HUES6 (cell line): ENCODE data around the gene MXI1.

ENCODE experiments used
- H3K27ac ChIP-seq: 2 replicates; pipeline ENCODE4 v1.7.0; 2013; ENCODE audit warnings: low read depth, mild to moderate bottlenecking, low read length, inconsistent platforms
- H3K27me3 ChIP-seq: 2 replicates; pipeline ENCODE4 v1.6.1; 2013; ENCODE audit warnings: low read length; ENCODE audit not compliant: control insufficient read depth, insufficient read depth
- H3K36me3 ChIP-seq: 2 replicates; pipeline ENCODE4 v1.6.1; 2013; ENCODE audit warnings: low read length; ENCODE audit not compliant: control insufficient read depth, insufficient read depth
- H3K4me1 ChIP-seq: 2 replicates; pipeline ENCODE4 v1.6.1; 2013; ENCODE audit warnings: low read length; ENCODE audit not compliant: control insufficient read depth, insufficient read depth
- H3K4me3 ChIP-seq: 2 replicates; pipeline ENCODE4 v1.5.1; 2013; ENCODE audit warnings: low read depth, low read length
- H3K9ac ChIP-seq: one replicate; pipeline ENCODE4 v1.6.1; 2013; ENCODE audit warnings: mild to moderate bottlenecking, low read length
- H3K9me3 ChIP-seq: 2 replicates; pipeline ENCODE4 v1.6.1; 2013; ENCODE audit warnings: low read depth, low read length; ENCODE audit not compliant: control insufficient read depth, insufficient read depth

MXI1 gene

GRCh38 chr10:110207011-110207804 lies at the start of gene MXI1:
TSS of gene MXI1 (plus strand) at chr10:110207605. CDS start at chr10:110207809, 204 bp downstream.
- peaks cover 74% of the 10 kb centered on the region for H3K27me3 ChIP-seq
- no peak within 1 kb of the TSS for H3K27ac ChIP-seq
- no peaks in the 10 kb centered on the region for H3K9me3 ChIP-seq
- peak within 1 kb of the TSS; percentile 87 for H3K4me3 ChIP-seq
- peaks cover 21% of the 10 kb centered on the region for H3K4me1 ChIP-seq
- peak within 1 kb of the TSS; percentile 0 for H3K9ac ChIP-seq
- no peaks in the 10 kb centered on the region for H3K36me3 ChIP-seq

- H3K9ac ChIP-seq = no peak overlapping the region
- no peaks in the 10 kb centered on the region for H3K9me3 ChIP-seq
- H3K27me3 ChIP-seq = peaks cover 42% of the 10 kb centered on the region
- H3K4me1 ChIP-seq = peaks cover 21% of the 10 kb centered on the region
- no peak overlapping the region for H3K27ac ChIP-seq
- H3K36me3 ChIP-seq = no peaks in the 10 kb centered on the region
- no peak overlapping the region for H3K4me3 ChIP-seq
These were observed 49.1 kb upstream of the MXI1 start for GRCh38 chr10:110158051-110159005.

- no peaks in the 10 kb centered on the region for H3K36me3 ChIP-seq
- H3K4me3 ChIP-seq = no peak overlapping the region
- peaks cover 59% of the 10 kb centered on the region for H3K27me3 ChIP-seq
- H3K9ac ChIP-seq = no peak overlapping the region
- H3K27ac ChIP-seq = no peak overlapping the region
- peaks cover 26% of the 10 kb centered on the region for H3K4me1 ChIP-seq
- no peaks in the 10 kb centered on the region for H3K9me3 ChIP-seq
These were observed 47.3 kb upstream of the MXI1 start for GRCh38 chr10:110160081-110160480.

- Histone ChIP-seq H3K27me3 (peaks cover 64% of the 10 kb centered on the region), H3K4me3 (no peak overlapping the region), H3K27ac (no peak overlapping the region), H3K9ac (no peak overlapping the region), H3K9me3 (no peaks in the 10 kb centered on the region), H3K4me1 (peaks cover 26% of the 10 kb centered on the region), H3K36me3 (no peaks in the 10 kb centered on the region)
These were observed 46.9 kb upstream of the MXI1 start for GRCh38 chr10:110160522-110160921.

GRCh38 chr10:110162741-110163145 lies 44.7 kb upstream of the MXI1 start:
- H3K4me1 ChIP-seq = peaks cover 29% of the 10 kb centered on the region
- no peak overlapping the region for H3K27ac ChIP-seq
- no peaks in the 10 kb centered on the region for H3K36me3 ChIP-seq
- H3K9me3 ChIP-seq = no peaks in the 10 kb centered on the region
- no peak overlapping the region for H3K4me3 ChIP-seq
- H3K27me3 ChIP-seq = peaks cover 76% of the 10 kb centered on the region
- no peak overlapping the region for H3K9ac ChIP-seq

- H3K27ac ChIP-seq = no peak overlapping the region
- no peak overlapping the region for H3K9ac ChIP-seq
- no peaks in the 10 kb centered on the region for H3K36me3 ChIP-seq
- no peaks in the 10 kb centered on the region for H3K9me3 ChIP-seq
- no peak overlapping the region for H3K4me3 ChIP-seq
- peaks cover 76% of the 10 kb centered on the region for H3K27me3 ChIP-seq
- H3K4me1 ChIP-seq = peaks cover 32% of the 10 kb centered on the region
These were observed 44.1 kb upstream of the MXI1 start for GRCh38 chr10:110163192-110163773.

- Histone ChIP-seq H3K27me3 (peaks cover 78% of the 10 kb centered on the region), H3K36me3 (no peaks in the 10 kb centered on the region), H3K9ac (peak overlapping the region; percentile 16), H3K4me1 (peaks cover 31% of the 10 kb centered on the region), H3K9me3 (no peaks in the 10 kb centered on the region), H3K4me3 (no peak overlapping the region), H3K27ac (no peak overlapping the region)
These were observed 43.6 kb upstream of the MXI1 start for GRCh38 chr10:110163841-110164240.

GRCh38 chr10:110165239-110165638 lies 42.2 kb upstream of the MXI1 start:
- H3K4me1 ChIP-seq = peaks cover 41% of the 10 kb centered on the region
- H3K9me3 ChIP-seq = no peaks in the 10 kb centered on the region
- H3K9ac ChIP-seq = no peak overlapping the region
- peaks cover 88% of the 10 kb centered on the region for H3K27me3 ChIP-seq
- no peaks in the 10 kb centered on the region for H3K36me3 ChIP-seq
- no peak overlapping the region for H3K4me3 ChIP-seq
- H3K27ac ChIP-seq = no peak overlapping the region

- H3K27me3 ChIP-seq = peaks cover 97% of the 10 kb centered on the region
- H3K36me3 ChIP-seq = no peaks in the 10 kb centered on the region
- H3K4me3 ChIP-seq = no peak overlapping the region
- peaks cover 50% of the 10 kb centered on the region for H3K4me1 ChIP-seq
- no peak overlapping the region for H3K27ac ChIP-seq
- H3K9me3 ChIP-seq = no peaks in the 10 kb centered on the region
- H3K9ac ChIP-seq = no peak overlapping the region
These were observed 40.3 kb upstream of the MXI1 start for GRCh38 chr10:110167149-110167548.

GRCh38 chr10:110168601-110169481 lies 38.6 kb upstream of the MXI1 start:
- Histone ChIP-seq H3K27ac (no peak overlapping the region), H3K9ac (no peak overlapping the region), H3K9me3 (no peaks in the 10 kb centered on the region), H3K27me3 (peaks cover 99% of the 10 kb centered on the region), H3K36me3 (no peaks in the 10 kb centered on the region), H3K4me3 (peak overlapping the region; percentile 2; the same call in 1 of the 2 replicates), H3K4me1 (peaks cover 37% of the 10 kb centered on the region)
